ENCODE data around the gene CCT5.
A peak's percentile ranks its signal among the peaks of the same experiment; 100 is the strongest.

Gene CCT5

DNA sequence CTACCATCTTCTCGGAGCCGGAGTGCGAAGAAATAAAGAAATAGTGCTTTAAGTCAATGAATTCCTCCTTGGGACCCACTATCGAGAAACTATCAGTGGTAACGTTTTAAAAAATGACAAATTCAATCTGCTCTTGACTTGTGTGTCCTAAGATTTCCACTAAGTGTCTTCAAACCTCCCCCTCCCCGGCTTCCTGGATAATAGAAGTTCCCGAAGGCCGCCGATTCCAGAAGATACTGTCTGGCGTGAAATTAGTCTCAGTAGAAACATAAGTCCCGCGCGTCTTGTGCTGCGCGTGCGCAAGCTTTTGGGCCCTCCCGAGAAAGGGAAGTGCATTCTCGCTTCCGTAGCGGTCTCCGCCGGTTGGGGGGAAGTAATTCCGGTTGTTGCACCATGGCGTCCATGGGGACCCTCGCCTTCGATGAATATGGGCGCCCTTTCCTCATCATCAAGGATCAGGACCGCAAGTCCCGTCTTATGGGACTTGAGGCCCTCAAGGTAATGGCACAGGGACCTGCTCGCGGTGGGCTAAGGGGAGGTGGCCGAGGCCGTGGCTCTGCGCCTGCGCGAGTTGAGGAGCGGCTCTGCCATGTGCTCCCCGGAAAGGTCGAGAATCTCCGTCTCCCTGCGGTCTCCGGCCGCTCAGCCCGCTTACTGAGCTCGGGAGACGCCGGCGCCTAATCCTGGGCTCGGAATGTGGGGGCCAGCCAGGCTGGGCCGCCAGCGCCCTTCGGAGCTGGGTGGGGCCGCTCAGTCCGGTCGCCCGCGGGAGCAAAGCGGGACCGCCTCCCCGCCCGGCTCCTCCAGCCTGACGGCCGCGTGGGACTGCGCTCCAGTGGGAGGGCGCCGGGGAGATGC, at the start of gene CCT5:
CCT5 (plus strand) TSS at position 333 of the 858 bp plus-strand sequence; CDS start at position 394, 61 bp downstream.
- TF ChIP-seq CTCF (IDR thresholded peaks at IDR 0.05; ENCODE audit: borderline replicate concordance, extremely low read depth, low read length, poor library complexity, severe bottlenecking) (peak; percentile 9), EZH2 (IDR thresholded peaks at IDR 0.05; ENCODE audit: borderline replicate concordance, low read depth, low read length, severe bottlenecking) (no peak)

GRCh38 chr5:10201223-10201868, 48.7 kb upstream of the CCT5 start:
- no peak for ATAC-seq (ENCODE audit: insufficient read depth, low read depth)
- Histone ChIP-seq H3K4me1 (ENCODE audit: insufficient read depth, low read length) (no peaks in the 10 kb centered on the region), H3K36me3 (ENCODE audit: insufficient read depth, low read length) (no peaks in the 10 kb centered on the region), H2AFZ (ENCODE audit: low read depth, low read length) (no peak overlapping the region), H4K20me1 (ENCODE audit: insufficient read depth, low read length) (no peaks in the 10 kb centered on the region), H3K9me3 (ENCODE audit: insufficient read depth, low read length, severe bottlenecking) (peaks cover 6% of the 10 kb centered on the region), H3K27ac (ENCODE audit: low read length) (no peak overlapping the region), H3K4me3 (ENCODE audit: low read depth in 1 of 2, low read length in 2 of 2) (no peak overlapping the region), H3K9ac (ENCODE audit: low read depth, low read length) (no peak overlapping the region), H3K27me3 (ENCODE audit: insufficient read depth, low read length, poor library complexity) (no peaks in the 10 kb centered on the region), H3K4me2 (ENCODE audit: insufficient read depth, low read length) (no peak overlapping the region), H3K79me2 (ENCODE audit: insufficient read depth, low read length) (no peaks in the 10 kb centered on the region)
- peak; percentile 46 for TF ChIP-seq CTCF (IDR thresholded peaks at IDR 0.05; ENCODE audit: borderline replicate concordance, extremely low read depth, low read length, poor library complexity, severe bottlenecking)
- TF ChIP-seq EZH2 (IDR thresholded peaks at IDR 0.05; ENCODE audit: borderline replicate concordance, low read depth, low read length, severe bottlenecking), result no peak
- no peak for DNase-seq

More for the DNA sequence above, at the start of gene CCT5:
- H3K79me2 ChIP-seq (ENCODE audit: insufficient read depth, low read length), result peaks cover 78% of the 10 kb centered on the region
- no peaks in the 10 kb centered on the region for H3K9me3 ChIP-seq (ENCODE audit: insufficient read depth, low read length, severe bottlenecking)
- H2AFZ ChIP-seq (ENCODE audit: low read depth, low read length), result peak within 1 kb of the TSS; percentile 100
- DNase-seq (peak; percentile 93), ATAC-seq (ENCODE audit: insufficient read depth, low read depth) (peak; percentile 74)
- no peaks in the 10 kb centered on the region for H3K27me3 ChIP-seq (ENCODE audit: insufficient read depth, low read length, poor library complexity)
- peaks cover 40% of the 10 kb centered on the region for H4K20me1 ChIP-seq (ENCODE audit: insufficient read depth, low read length)
- peak within 1 kb of the TSS; percentile 80 for H3K4me2 ChIP-seq (ENCODE audit: insufficient read depth, low read length)
- peaks cover 43% of the 10 kb centered on the region for H3K4me1 ChIP-seq (ENCODE audit: insufficient read depth, low read length)
- H3K9ac ChIP-seq (ENCODE audit: low read depth, low read length), result peak within 1 kb of the TSS; percentile 89
- H3K36me3 ChIP-seq (ENCODE audit: insufficient read depth, low read length), result peaks cover 39% of the 10 kb centered on the region
- peak within 1 kb of the TSS; percentile 52 to 72 for H3K4me3 ChIP-seq (ENCODE audit: low read depth in 1 of 2, low read length in 2 of 2)
- H3K27ac ChIP-seq (ENCODE audit: low read length), result peak within 1 kb of the TSS; percentile 95

GRCh38 chr5:10202089-10202910, 47.8 kb upstream of the CCT5 start:
- Histone ChIP-seq H3K4me3 (ENCODE audit: low read depth in 1 of 2, low read length in 2 of 2) (no peak overlapping the region), H3K9me3 (ENCODE audit: insufficient read depth, low read length, severe bottlenecking) (peaks cover 6% of the 10 kb centered on the region), H3K9ac (ENCODE audit: low read depth, low read length) (no peak overlapping the region), H4K20me1 (ENCODE audit: insufficient read depth, low read length) (no peaks in the 10 kb centered on the region), H3K4me2 (ENCODE audit: insufficient read depth, low read length) (no peak overlapping the region), H3K79me2 (ENCODE audit: insufficient read depth, low read length) (no peaks in the 10 kb centered on the region), H2AFZ (ENCODE audit: low read depth, low read length) (no peak overlapping the region), H3K36me3 (ENCODE audit: insufficient read depth, low read length) (no peaks in the 10 kb centered on the region), H3K27me3 (ENCODE audit: insufficient read depth, low read length, poor library complexity) (no peaks in the 10 kb centered on the region), H3K4me1 (ENCODE audit: insufficient read depth, low read length) (no peaks in the 10 kb centered on the region), H3K27ac (ENCODE audit: low read length) (no peak overlapping the region)
- DNase-seq, result no peak
- TF ChIP-seq CTCF (IDR thresholded peaks at IDR 0.05; ENCODE audit: borderline replicate concordance, extremely low read depth, low read length, poor library complexity, severe bottlenecking), result no peak
- no peak for TF ChIP-seq EZH2 (IDR thresholded peaks at IDR 0.05; ENCODE audit: borderline replicate concordance, low read depth, low read length, severe bottlenecking)
- no peak for ATAC-seq (ENCODE audit: insufficient read depth, low read depth)

Measured in DND-41 (cell line).